Liver (tissue), 9 donors: ENCODE data around the gene BAIAP2. TPM values are rescaled to one million over a fixed set of nuclear protein-coding genes. Genes with fewer than 3 reads are reported as not detected.

Source experiments
- DNase-seq: peaks from one replicate; pipeline ENCODE4 v3.0.0-alpha.2; 2017; ENCODE audit warnings: low spot score
- H3K27ac ChIP-seq, 2 donors: one replicate each; pipeline ENCODE4 v1.7.0; 2013; ENCODE audit warnings: inconsistent platforms in 2 of 2, low read length in 2 of 2, control low read depth in 1 of 2, low read depth in 1 of 2, mild to moderate bottlenecking in 1 of 2
- H3K27me3 ChIP-seq, 4 donors: one replicate each; pipeline versions ENCODE4 v1.6.1 to v1.7.0; 2013; ENCODE audit warnings: low read length in 3 of 4, inconsistent platforms in 1 of 4, mild to moderate bottlenecking in 1 of 4, moderate library complexity in 1 of 4; ENCODE audit not compliant: control insufficient read depth in 4 of 4, insufficient read depth in 4 of 4
- H3K36me3 ChIP-seq, 4 donors: one replicate each; pipeline versions ENCODE4 v1.6.1 to v1.7.0; 2013; ENCODE audit warnings: low read length in 3 of 4, mild to moderate bottlenecking in 3 of 4, low read depth in 1 of 4, moderate library complexity in 1 of 4; ENCODE audit not compliant: control insufficient read depth in 4 of 4, insufficient read depth in 3 of 4
- H3K4me1 ChIP-seq, 4 donors: one replicate each; pipeline versions ENCODE4 v1.6.1 to v1.7.0; 2013; ENCODE audit warnings: low read length in 3 of 4, mild to moderate bottlenecking in 3 of 4, moderate library complexity in 1 of 4; ENCODE audit not compliant: control insufficient read depth in 4 of 4, insufficient read depth in 4 of 4
- H3K4me3 ChIP-seq, 3 donors: one replicate each; pipeline versions ENCODE4 v1.6.1 to v1.7.0; 2013; ENCODE audit warnings: low read length in 3 of 3, control low read depth in 1 of 3, low read depth in 1 of 3, mild to moderate bottlenecking in 1 of 3
- H3K9ac ChIP-seq, 2 donors: one replicate each; pipeline ENCODE4 v1.7.0; 2013; ENCODE audit warnings: low read length in 2 of 2, mild to moderate bottlenecking in 2 of 2, moderate library complexity in 2 of 2, control low read depth in 1 of 2, low read depth in 1 of 2
- H3K9me3 ChIP-seq, 4 donors: one replicate each; pipeline versions ENCODE4 v1.6.1 to v1.7.0; 2013; ENCODE audit warnings: low read length in 3 of 4; ENCODE audit not compliant: control insufficient read depth in 4 of 4
- ATF3 ChIP-seq: IDR thresholded peaks from 2 replicates; pipeline ENCODE4 v1.6.1; 2016; ENCODE audit warnings: antibody characterized with exemption
- CTCF ChIP-seq: fragments of 150-350 bp; IDR thresholded peaks from 2 replicates; pipeline ENCODE4 v1.5.1; 2017; ENCODE audit warnings: improper control_type of control experiment, low read depth, low read length; ENCODE audit not compliant: missing input control
- EGR1 ChIP-seq, 2 donors: IDR thresholded peaks; 2 replicates each; pipeline ENCODE4 v1.6.1; 2016 to 2018; ENCODE audit warnings: antibody characterized with exemption in 2 of 2, low read depth in 2 of 2
- FOXA2 ChIP-seq: IDR thresholded peaks from 2 replicates; pipeline ENCODE4 v1.6.1; 2016; ENCODE audit warnings: antibody characterized with exemption
- GABPA ChIP-seq, 2 donors: IDR thresholded peaks in 1 of 2; conservative IDR thresholded peaks in 1 of 2; 2 replicates each; pipeline ENCODE4 v1.6.1; 2016; ENCODE audit warnings: antibody characterized with exemption in 2 of 2, mild to moderate bottlenecking in 1 of 2, moderate library complexity in 1 of 2
- HNF4A ChIP-seq, 2 donors: conservative IDR thresholded peaks; 2 replicates each; pipeline ENCODE4 v1.6.1; 2016; ENCODE audit warnings: antibody characterized with exemption in 2 of 2, mild to moderate bottlenecking in 2 of 2
- HNF4G ChIP-seq: IDR thresholded peaks from 2 replicates; pipeline ENCODE4 v1.6.1; 2016; ENCODE audit warnings: antibody characterized with exemption
- JUND ChIP-seq, 2 donors: IDR thresholded peaks; 2 replicates each; pipeline ENCODE4 v1.6.1; 2016; ENCODE audit warnings: antibody characterized with exemption in 2 of 2
- MAX ChIP-seq: IDR thresholded peaks from 2 replicates; pipeline ENCODE4 v1.6.1; 2016; ENCODE audit warnings: antibody characterized with exemption
- NR2F2 ChIP-seq: IDR thresholded peaks from 2 replicates; pipeline ENCODE4 v1.6.1; 2016; ENCODE audit warnings: antibody characterized with exemption
- SP1 ChIP-seq: IDR thresholded peaks from 2 replicates; pipeline ENCODE4 v1.6.1; 2018; ENCODE audit warnings: antibody characterized with exemption, mild to moderate bottlenecking
- ZBTB33 ChIP-seq: IDR thresholded peaks from 2 replicates; pipeline ENCODE4 v1.6.1; 2016; ENCODE audit warnings: antibody characterized with exemption
- WGBS: extraction: QIAGEN DNeasy Blood & Tissue Kit; methylation state at CpG from one replicate; pipeline ENCODE4 v1.1.7; 2013; 5-methylcytosine and 5-hydroxymethylcytosine counted together
- polyA plus RNA-seq, 2 donors: library from polyadenylated mRNA; stranded (reverse) in 1 of 2; unstranded in 1 of 2; fragments of 200-250 nt in 1 of 2; fragments of >200 nt in 1 of 2; fragmentation: Nextera tagmentation in 1 of 2; extraction: Ambion mirVana in 1 of 2; gene quantifications; one replicate each; pipeline versions ENCODE4 v1.2.1 to v1.2.3, GENCODE V29; 2013 to 2015
- total RNA-seq, 2 donors: library from RNA; depleted of rRNA; stranded (reverse); fragments of >200 nt; gene quantifications; one replicate each; pipeline ENCODE4 v1.2.3, GENCODE V29; 2014
- donor health status: healthy.
- donor health status: healthy.
- donor health status: healthy.
- donor health status: healthy.
- donor health status: healthy.

The BAIAP2 gene
- total and polyA plus RNA-seq, 4 donors: 8.1 to 61.3 (median 44.9) TPM

- no peak for TF ChIP-seq CTCF
- no peak for TF ChIP-seq EGR1 (IDR thresholded peaks at IDR 0.05; ENCODE audit: low read depth in 2 of 2)
These were observed 20.0 kb downstream of the BAIAP2 start (continued) for GRCh38 chr17:81054881-81055370.

GRCh38 chr17:81056312-81056711 lies 21.4 kb downstream of the BAIAP2 start:
- DNase-seq: no peak
- no peaks in the 10 kb centered on the region for H3K27me3 ChIP-seq
- no peak overlapping the region for H3K4me3 ChIP-seq
- H3K27ac ChIP-seq: no peak overlapping the region
- H3K9me3 ChIP-seq: no peaks in the 10 kb centered on the region
- H3K9ac ChIP-seq: no peak overlapping the region
- TF ChIP-seq MAX: no peak
- no peak for TF ChIP-seq ZBTB33
- no peak for TF ChIP-seq FOXA2
- H3K36me3 ChIP-seq: peaks cover 8 to 38% (median 11%) of the 10 kb centered on the region in 4 donors
- peaks cover 0 to 8% (median 6%) of the 10 kb centered on the region in 4 donors for H3K4me1 ChIP-seq
- WGBS: 86% methylated on average over 19 of the region's 19 CpGs

GRCh38 chr17:81057079-81057730 lies 22.3 kb downstream of the BAIAP2 start:
- DNase-seq: no peak
- Histone ChIP-seq H3K9me3 (no peaks in the 10 kb centered on the region), H3K27me3 (no peaks in the 10 kb centered on the region), H3K9ac (no peak overlapping the region), H3K4me3 (no peak overlapping the region), H3K4me1 (peaks cover 0 to 3% (median 1%) of the 10 kb centered on the region in 4 donors), H3K27ac (peak overlapping the region in 1 of 2 donors; percentile 9), H3K36me3 (peaks cover 8 to 39% (median 11%) of the 10 kb centered on the region in 4 donors)
- WGBS: 75% methylated on average over 14 of the region's 14 CpGs
- no peak for TF ChIP-seq SP1
- TF ChIP-seq NR2F2: no peak
- TF ChIP-seq FOXA2: no peak

GRCh38 chr17:81057777-81058176 lies 22.8 kb downstream of the BAIAP2 start:
- H3K27me3 ChIP-seq: no peaks in the 10 kb centered on the region
- H3K4me3 ChIP-seq: no peak overlapping the region
- no peak overlapping the region for H3K27ac ChIP-seq
- H3K9ac ChIP-seq: no peak overlapping the region
- DNase-seq: no peak
- WGBS: 93% methylated on average over 12 of the region's 12 CpGs
- no peaks in the 10 kb centered on the region for H3K9me3 ChIP-seq
- peaks cover 0 to under 1% (median 0%) of the 10 kb centered on the region in 4 donors for H3K4me1 ChIP-seq
- H3K36me3 ChIP-seq: peaks cover 8 to 39% (median 11%) of the 10 kb centered on the region in 4 donors
- TF ChIP-seq MAX (no peak), HNF4G (no peak), JUND (IDR thresholded peaks at IDR 0.05) (no peak), GABPA (IDR thresholded peaks at IDR 0.05 in 1 of 2, conservative IDR thresholded peaks at IDR 0.05 in 1 of 2) (no peak), HNF4A (conservative IDR thresholded peaks at IDR 0.05) (no peak), ATF3 (no peak), SP1 (no peak), NR2F2 (no peak)
